PC-3 (cell line): ENCODE measurements around the gene NUAK1. TPM values are rescaled to one million over a fixed set of nuclear protein-coding genes. Genes with fewer than 3 reads are reported as not detected.
A peak's percentile ranks its signal among the peaks of the same experiment; 100 is the strongest.

Source experiments
- ATAC-seq: fragments of 200-7000 bp; cut with Tn5 transposase; 2 replicates; pipeline ENCODE4 v1.9.1; 2020; ENCODE audit warnings: mild to moderate bottlenecking, moderate library complexity
- BruUV-seq: library from RNA; stranded (reverse); fragments of 400-500 nt; replicated peaks from 2 replicates; lab custom pipeline; 2021; lab: Mats Ljungman, UMichigan
- CTCF ChIA-PET: fragments of 300-600 bp; sonication (Branson Sonifier 250); formaldehyde crosslinking; loops from one replicate; lab custom pipeline; 2022; ENCODE audit warnings: antibody characterized with exemption; lab: Charles Lee
- POLR2A ChIA-PET: fragments of 300-600 bp; sonication (Branson Sonifier 250); formaldehyde crosslinking; loops from one replicate; lab custom pipeline; 2022; ENCODE audit warnings: antibody characterized with exemption; ENCODE audit not compliant: unreplicated experiment; lab: Charles Lee
- DNase-seq: peaks from one replicate; pipeline ENCODE4 v3.0.0-alpha.2; 2015
- H2AFZ ChIP-seq: fragments of 300-600 bp; sonication (generic); 2 replicates; pipeline ENCODE4 v1.6.0; 2016; ENCODE audit warnings: antibody characterized with exemption, low read length
- H3F3A ChIP-seq: fragments of 300-600 bp; sonication (generic); one replicate; pipeline ENCODE4 v1.6.0; 2017; ENCODE audit warnings: antibody characterized with exemption, low read length, control low read depth, mild to moderate bottlenecking; ENCODE audit not compliant: unreplicated experiment
- H3K27ac ChIP-seq: fragments of 300-600 bp; sonication (generic); 2 replicates; pipeline ENCODE4 v1.5.1; 2016; ENCODE audit warnings: mild to moderate bottlenecking, low read length
- H3K27me3 ChIP-seq: fragments of 300-600 bp; sonication (generic); 2 replicates; pipeline ENCODE4 v1.6.1; 2016; ENCODE audit warnings: low read length, mixed read lengths
- H3K36me3 ChIP-seq: fragments of 300-600 bp; sonication (generic); 2 replicates; pipeline ENCODE4 v1.6.1; 2016; ENCODE audit warnings: low read depth, mixed run types, low read length, mixed read lengths
- H3K4me1 ChIP-seq: fragments of 300-600 bp; sonication (generic); 2 replicates; pipeline ENCODE4 v1.5.1; 2016; ENCODE audit warnings: low read length; ENCODE audit not compliant: insufficient read depth
- H3K4me2 ChIP-seq: fragments of 300-600 bp; sonication (generic); 2 replicates; pipeline ENCODE4 v1.6.0; 2016; ENCODE audit warnings: low read length
- H3K4me3 ChIP-seq: fragments of 300-600 bp; sonication (generic); 2 replicates; pipeline ENCODE4 v1.5.1; 2016; ENCODE audit warnings: mild to moderate bottlenecking, low read length, mixed read lengths
- H3K79me2 ChIP-seq: fragments of 300-600 bp; sonication (generic); 2 replicates; pipeline ENCODE4 v1.6.1; 2017; ENCODE audit warnings: low read length, mixed read lengths
- H3K9ac ChIP-seq: fragments of 300-600 bp; sonication (generic); 2 replicates; pipeline ENCODE4 v1.6.0; 2016; ENCODE audit warnings: mild to moderate bottlenecking, low read length
- H3K9me2 ChIP-seq: fragments of 300-600 bp; sonication (generic); replicated peaks from 2 replicates; pipeline ENCODE4 v1.6.1; 2016; ENCODE audit warnings: mixed run types, low read length, mixed read lengths
- H3K9me3 ChIP-seq: fragments of 300-600 bp; sonication (generic); 2 replicates; pipeline ENCODE4 v1.6.1; 2016; ENCODE audit warnings: low read length, mixed read lengths
- H4K20me1 ChIP-seq: fragments of 300-600 bp; sonication (generic); 2 replicates; pipeline ENCODE4 v1.6.1; 2016; ENCODE audit warnings: low read length, mixed read lengths
- EZH2 ChIP-seq: fragments of 300-600 bp; sonication (generic); IDR thresholded peaks from one replicate; pipeline ENCODE4 v1.6.1; 2017; ENCODE audit warnings: antibody characterized with exemption, mild to moderate bottlenecking, low read length; ENCODE audit not compliant: unreplicated experiment
- EZH2phosphoT487 ChIP-seq: fragments of 300-600 bp; sonication (generic); IDR thresholded peaks from 2 replicates; pipeline ENCODE4 v1.6.1; 2018; ENCODE audit warnings: mild to moderate bottlenecking, antibody characterized with exemption, low read length, borderline replicate concordance
- intact Hi-C: fragments of 100-400 bp; cut with micrococcal nuclease; formaldehyde crosslinking; loops from 2 replicates; pipeline ENCODE4 v1.9.0; 2023
- total RNA-seq: library from RNA; depleted of rRNA; stranded (reverse); fragments of >200 nt; gene quantifications from 2 replicates; pipeline ENCODE4 v1.2.3, GENCODE V29; 2014
- TF ChIP-seq, protein P1 (sequence below): fragments of 300-600 bp; sonication (generic); conservative IDR thresholded peaks from 2 replicates; pipeline ENCODE4 v1.5.1; 2017; ENCODE audit warnings: antibody characterized with exemption, low read depth, mild to moderate bottlenecking, low read length

The NUAK1 gene
- total RNA-seq, 1 experiment from 2014 or later, result 9.8 TPM

GRCh38 chr12:106084014-106084671 is 54.6 kb downstream of the NUAK1 start:
- Histone ChIP-seq H3K4me1 (peaks cover 16% of the 10 kb centered on the region), H3K27ac (no peak overlapping the region), H3F3A (no peaks in the 10 kb centered on the region), H3K9ac (no peak overlapping the region), H3K4me2 (peak overlapping the region; percentile 55), H3K9me3 (no peaks in the 10 kb centered on the region), H3K79me2 (no peaks in the 10 kb centered on the region), H4K20me1 (no peaks in the 10 kb centered on the region), H3K9me2 (no peaks in the 10 kb centered on the region), H2AFZ (no peak overlapping the region), H3K27me3 (no peaks in the 10 kb centered on the region), H3K36me3 (peaks cover 8% of the 10 kb centered on the region; the same call in 1 of the 2 replicates), H3K4me3 (no peak overlapping the region)
- ATAC-seq, result peak; percentile 75
- POLR2A ChIA-PET, result no interaction called here
- intact Hi-C loops, result no loop called here
- TF ChIP-seq, protein P1, sequence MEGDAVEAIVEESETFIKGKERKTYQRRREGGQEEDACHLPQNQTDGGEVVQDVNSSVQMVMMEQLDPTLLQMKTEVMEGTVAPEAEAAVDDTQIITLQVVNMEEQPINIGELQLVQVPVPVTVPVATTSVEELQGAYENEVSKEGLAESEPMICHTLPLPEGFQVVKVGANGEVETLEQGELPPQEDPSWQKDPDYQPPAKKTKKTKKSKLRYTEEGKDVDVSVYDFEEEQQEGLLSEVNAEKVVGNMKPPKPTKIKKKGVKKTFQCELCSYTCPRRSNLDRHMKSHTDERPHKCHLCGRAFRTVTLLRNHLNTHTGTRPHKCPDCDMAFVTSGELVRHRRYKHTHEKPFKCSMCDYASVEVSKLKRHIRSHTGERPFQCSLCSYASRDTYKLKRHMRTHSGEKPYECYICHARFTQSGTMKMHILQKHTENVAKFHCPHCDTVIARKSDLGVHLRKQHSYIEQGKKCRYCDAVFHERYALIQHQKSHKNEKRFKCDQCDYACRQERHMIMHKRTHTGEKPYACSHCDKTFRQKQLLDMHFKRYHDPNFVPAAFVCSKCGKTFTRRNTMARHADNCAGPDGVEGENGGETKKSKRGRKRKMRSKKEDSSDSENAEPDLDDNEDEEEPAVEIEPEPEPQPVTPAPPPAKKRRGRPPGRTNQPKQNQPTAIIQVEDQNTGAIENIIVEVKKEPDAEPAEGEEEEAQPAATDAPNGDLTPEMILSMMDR, result no peak
- no peak for TF ChIP-seq EZH2
- no peak for TF ChIP-seq EZH2phosphoT487
- BruUV-seq, result no TSS peak
- DNase-seq, result peak; percentile 62
- CTCF ChIA-PET, result no interaction called here

- intact Hi-C loops, result no loop called here
- Histone ChIP-seq H2AFZ (no peak overlapping the region), H3K4me1 (peaks cover 25% of the 10 kb centered on the region), H3K79me2 (no peaks in the 10 kb centered on the region), H3F3A (no peaks in the 10 kb centered on the region), H3K36me3 (peaks cover 8% of the 10 kb centered on the region; the same call in 1 of the 2 replicates), H3K9me3 (no peaks in the 10 kb centered on the region), H3K4me2 (no peak overlapping the region), H3K27me3 (no peaks in the 10 kb centered on the region), H3K4me3 (no peak overlapping the region), H4K20me1 (no peaks in the 10 kb centered on the region), H3K9me2 (no peaks in the 10 kb centered on the region), H3K27ac (no peak overlapping the region), H3K9ac (no peak overlapping the region)
- DNase-seq (no peak), ATAC-seq (no peak)
- TF ChIP-seq EZH2 (no peak), EZH2phosphoT487 (no peak)
- TF ChIP-seq, protein P1, result no peak
- no TSS peak for BruUV-seq
- POLR2A ChIA-PET, result no interaction called here
- CTCF ChIA-PET, result no interaction called here
Observed at GRCh38 chr12:106082216-106083175, 56.3 kb downstream of the NUAK1 start.
